KG1 (cell line): ENCODE data around the gene ST6GAL2.

Experiments
- DNase-seq: peaks from one replicate; lab custom pipeline; 2025; lab: John Stamatoyannopoulos, UW

Gene ST6GAL2

GRCh38 chr2:106885971-106886915 lies at the start of gene ST6GAL2:
ST6GAL2 (minus strand) TSS chr2:106886167; CDS start chr2:106843977, 42,190 bp downstream.
- DNase-seq, result no peak

GRCh38 chr2:106932644-106933043 lies 46.7 kb upstream of the ST6GAL2 start:
- no peak for DNase-seq

GRCh38 chr2:106931717-106932335 lies 45.9 kb upstream of the ST6GAL2 start:
- DNase-seq, result no peak

- no peak for DNase-seq
Measured at GRCh38 chr2:106921451-106921850, 35.5 kb upstream of the ST6GAL2 start.

- no peak for DNase-seq
Measured at GRCh38 chr2:106919012-106919411, 33.0 kb upstream of the ST6GAL2 start.

- DNase-seq, result no peak
Measured at GRCh38 chr2:106904242-106904641, 18.3 kb upstream of the ST6GAL2 start.

GRCh38 chr2:106899786-106900530 lies 14.0 kb upstream of the ST6GAL2 start:
- DNase-seq, result no peak

GRCh38 chr2:106894545-106894944 lies 8.6 kb upstream of the ST6GAL2 start:
- no peak for DNase-seq

GRCh38 chr2:106892048-106892447 lies 6.1 kb upstream of the ST6GAL2 start:
- DNase-seq, result no peak

- no peak for DNase-seq
Measured at GRCh38 chr2:106890606-106891005, 4.6 kb upstream of the ST6GAL2 start.

GRCh38 chr2:106886916-106887758 lies 1.2 kb upstream of the ST6GAL2 start:
- DNase-seq, result no peak

- DNase-seq, result no peak
Measured at GRCh38 chr2:106885329-106885728, 638 bp downstream of the ST6GAL2 start.

- DNase-seq, result no peak
Measured at GRCh38 chr2:106882673-106883072, 3.3 kb downstream of the ST6GAL2 start.

GRCh38 chr2:106878206-106878605 lies 7.8 kb downstream of the ST6GAL2 start:
- DNase-seq, result no peak

- no peak for DNase-seq
Measured at GRCh38 chr2:106876699-106877098, 9.3 kb downstream of the ST6GAL2 start.

GRCh38 chr2:106869512-106870275 lies 16.3 kb downstream of the ST6GAL2 start:
- no peak for DNase-seq

GRCh38 chr2:106868275-106868674 lies 17.7 kb downstream of the ST6GAL2 start:
- no peak for DNase-seq

GRCh38 chr2:106867196-106867953 lies 18.6 kb downstream of the ST6GAL2 start:
- DNase-seq, result no peak

- no peak for DNase-seq
Measured at GRCh38 chr2:106866641-106867040, 19.3 kb downstream of the ST6GAL2 start.

GRCh38 chr2:106864051-106864450 lies 21.9 kb downstream of the ST6GAL2 start:
- no peak for DNase-seq
